Liver (tissue), 9 donors: Measurements from ENCODE around the gene PRXL2A. TPM values are rescaled to one million over a fixed set of nuclear protein-coding genes. Genes with fewer than 3 reads are reported as not detected.

Experiments
- DNase-seq: peaks from one replicate; pipeline ENCODE4 v3.0.0-alpha.2; 2017; ENCODE audit warnings: low spot score
- H3K27ac ChIP-seq, 2 donors: one replicate each; pipeline ENCODE4 v1.7.0; 2013; ENCODE audit warnings: inconsistent platforms in 2 of 2, low read length in 2 of 2, control low read depth in 1 of 2, low read depth in 1 of 2, mild to moderate bottlenecking in 1 of 2
- H3K27me3 ChIP-seq, 4 donors: one replicate each; pipeline versions ENCODE4 v1.6.1 to v1.7.0; 2013; ENCODE audit warnings: low read length in 3 of 4, inconsistent platforms in 1 of 4, mild to moderate bottlenecking in 1 of 4, moderate library complexity in 1 of 4; ENCODE audit not compliant: control insufficient read depth in 4 of 4, insufficient read depth in 4 of 4
- H3K36me3 ChIP-seq, 4 donors: one replicate each; pipeline versions ENCODE4 v1.6.1 to v1.7.0; 2013; ENCODE audit warnings: low read length in 3 of 4, mild to moderate bottlenecking in 3 of 4, low read depth in 1 of 4, moderate library complexity in 1 of 4; ENCODE audit not compliant: control insufficient read depth in 4 of 4, insufficient read depth in 3 of 4
- H3K4me1 ChIP-seq, 4 donors: one replicate each; pipeline versions ENCODE4 v1.6.1 to v1.7.0; 2013; ENCODE audit warnings: low read length in 3 of 4, mild to moderate bottlenecking in 3 of 4, moderate library complexity in 1 of 4; ENCODE audit not compliant: control insufficient read depth in 4 of 4, insufficient read depth in 4 of 4
- H3K4me3 ChIP-seq, 3 donors: one replicate each; pipeline versions ENCODE4 v1.6.1 to v1.7.0; 2013; ENCODE audit warnings: low read length in 3 of 3, control low read depth in 1 of 3, low read depth in 1 of 3, mild to moderate bottlenecking in 1 of 3
- H3K9ac ChIP-seq, 2 donors: one replicate each; pipeline ENCODE4 v1.7.0; 2013; ENCODE audit warnings: low read length in 2 of 2, mild to moderate bottlenecking in 2 of 2, moderate library complexity in 2 of 2, control low read depth in 1 of 2, low read depth in 1 of 2
- H3K9me3 ChIP-seq, 4 donors: one replicate each; pipeline versions ENCODE4 v1.6.1 to v1.7.0; 2013; ENCODE audit warnings: low read length in 3 of 4; ENCODE audit not compliant: control insufficient read depth in 4 of 4
- FOXA2 ChIP-seq: IDR thresholded peaks from 2 replicates; pipeline ENCODE4 v1.6.1; 2016; ENCODE audit warnings: antibody characterized with exemption
- GABPA ChIP-seq, 2 donors: IDR thresholded peaks in 1 of 2; conservative IDR thresholded peaks in 1 of 2; 2 replicates each; pipeline ENCODE4 v1.6.1; 2016; ENCODE audit warnings: antibody characterized with exemption in 2 of 2, mild to moderate bottlenecking in 1 of 2, moderate library complexity in 1 of 2
- HNF4G ChIP-seq: IDR thresholded peaks from 2 replicates; pipeline ENCODE4 v1.6.1; 2016; ENCODE audit warnings: antibody characterized with exemption
- JUND ChIP-seq, 2 donors: IDR thresholded peaks; 2 replicates each; pipeline ENCODE4 v1.6.1; 2016; ENCODE audit warnings: antibody characterized with exemption in 2 of 2
- NR2F2 ChIP-seq: IDR thresholded peaks from 2 replicates; pipeline ENCODE4 v1.6.1; 2016; ENCODE audit warnings: antibody characterized with exemption
- RAD21 ChIP-seq, 2 donors: IDR thresholded peaks; 2 replicates each; pipeline ENCODE4 v1.6.1; 2016; ENCODE audit warnings: antibody characterized with exemption in 2 of 2, mild to moderate bottlenecking in 2 of 2
- RXRA ChIP-seq, 2 donors: IDR thresholded peaks; 2 replicates each; pipeline ENCODE4 v1.6.1; 2017 to 2018; ENCODE audit warnings: antibody characterized with exemption in 2 of 2, mild to moderate bottlenecking in 1 of 2
- SP1 ChIP-seq: IDR thresholded peaks from 2 replicates; pipeline ENCODE4 v1.6.1; 2018; ENCODE audit warnings: antibody characterized with exemption, mild to moderate bottlenecking
- TAF1 ChIP-seq: conservative IDR thresholded peaks from 2 replicates; pipeline ENCODE4 v1.6.1; 2016; ENCODE audit warnings: antibody characterized with exemption, mild to moderate bottlenecking
- YY1 ChIP-seq: IDR thresholded peaks from 2 replicates; pipeline ENCODE4 v1.6.1; 2016; ENCODE audit warnings: antibody characterized with exemption, mild to moderate bottlenecking
- ZBTB33 ChIP-seq: IDR thresholded peaks from 2 replicates; pipeline ENCODE4 v1.6.1; 2016; ENCODE audit warnings: antibody characterized with exemption
- whole genome bisulfite sequencing: extraction: QIAGEN DNeasy Blood & Tissue Kit; methylation state at CpG from one replicate; pipeline ENCODE4 v1.1.7; 2013; 5-methylcytosine and 5-hydroxymethylcytosine counted together
- polyA plus RNA-seq, 2 donors: library from polyadenylated mRNA; stranded (reverse) in 1 of 2; unstranded in 1 of 2; fragments of 200-250 nt in 1 of 2; fragments of >200 nt in 1 of 2; fragmentation: Nextera tagmentation in 1 of 2; extraction: Ambion mirVana in 1 of 2; gene quantifications; one replicate each; pipeline versions ENCODE4 v1.2.1 to v1.2.3, GENCODE V29; 2013 to 2015
- total RNA-seq, 2 donors: library from RNA; depleted of rRNA; stranded (reverse); fragments of >200 nt; gene quantifications; one replicate each; pipeline ENCODE4 v1.2.3, GENCODE V29; 2014
- TF ChIP-seq, protein P1 (sequence below): IDR thresholded peaks from 2 replicates; pipeline ENCODE4 v1.6.1; 2016; ENCODE audit warnings: antibody characterized with exemption
- TF ChIP-seq, protein P2 (sequence below): fragments of 150-350 bp; IDR thresholded peaks from 2 replicates; pipeline ENCODE4 v1.5.1; 2017; ENCODE audit warnings: improper control_type of control experiment, low read depth, low read length; ENCODE audit not compliant: missing input control
- TF ChIP-seq, protein P3 (sequence below): IDR thresholded peaks from 2 replicates; pipeline ENCODE4 v1.6.1; 2016; ENCODE audit warnings: antibody characterized with exemption, mild to moderate bottlenecking
- TF ChIP-seq, protein P4 (sequence below): IDR thresholded peaks from 2 replicates; pipeline ENCODE4 v1.6.1; 2016; ENCODE audit warnings: antibody characterized with exemption
- donor health status: healthy.
- donor health status: healthy.
- donor health status: healthy.
- donor health status: healthy.
- donor health status: healthy.

PRXL2A gene
- total and polyA plus RNA-seq, 4 donors = 48.5 to 87.4 (median 54.1) TPM

GRCh38 chr10:80468002-80468401 is 59.7 kb downstream of the PRXL2A start:
- TF ChIP-seq SP1 (peak; percentile 83), TAF1 (no peak), RXRA (IDR thresholded peaks at IDR 0.05) (peak; percentile 45 to 83), RAD21 (IDR thresholded peaks at IDR 0.05) (peak in 1 of 2 donors; percentile 37), NR2F2 (peak; percentile 99), JUND (IDR thresholded peaks at IDR 0.05) (no peak)
- TF ChIP-seq, protein P1, sequence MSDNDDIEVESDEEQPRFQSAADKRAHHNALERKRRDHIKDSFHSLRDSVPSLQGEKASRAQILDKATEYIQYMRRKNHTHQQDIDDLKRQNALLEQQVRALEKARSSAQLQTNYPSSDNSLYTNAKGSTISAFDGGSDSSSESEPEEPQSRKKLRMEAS = peak; percentile 11
- Histone ChIP-seq H3K27ac (peak overlapping the region; percentile 57 to 61), H3K36me3 (no peaks in the 10 kb centered on the region), H3K4me1 (peaks cover 17 to 42% (median 22%) of the 10 kb centered on the region in 4 donors), H3K4me3 (no peak overlapping the region), H3K9ac (peak overlapping the region in 1 of 2 donors; percentile 48), H3K27me3 (no peaks in the 10 kb centered on the region), H3K9me3 (no peaks in the 10 kb centered on the region)
- 64% methylated on average over 6 of the region's 6 CpGs for WGBS
- DNase-seq = no peak

- H3K4me3 ChIP-seq = no peak overlapping the region
- no peaks in the 10 kb centered on the region for H3K9me3 ChIP-seq
These were observed 60.6 kb downstream of the PRXL2A start for GRCh38 chr10:80468806-80469421.

More at GRCh38 chr10:80468806-80469421, 60.6 kb downstream of the PRXL2A start:
- peaks cover 10 to 35% (median 22%) of the 10 kb centered on the region in 4 donors for H3K4me1 ChIP-seq
- no peak overlapping the region for H3K9ac ChIP-seq
- H3K27me3 ChIP-seq = no peaks in the 10 kb centered on the region
- peak overlapping the region in 1 of 2 donors; percentile 35 for H3K27ac ChIP-seq
- TF ChIP-seq, protein P2, sequence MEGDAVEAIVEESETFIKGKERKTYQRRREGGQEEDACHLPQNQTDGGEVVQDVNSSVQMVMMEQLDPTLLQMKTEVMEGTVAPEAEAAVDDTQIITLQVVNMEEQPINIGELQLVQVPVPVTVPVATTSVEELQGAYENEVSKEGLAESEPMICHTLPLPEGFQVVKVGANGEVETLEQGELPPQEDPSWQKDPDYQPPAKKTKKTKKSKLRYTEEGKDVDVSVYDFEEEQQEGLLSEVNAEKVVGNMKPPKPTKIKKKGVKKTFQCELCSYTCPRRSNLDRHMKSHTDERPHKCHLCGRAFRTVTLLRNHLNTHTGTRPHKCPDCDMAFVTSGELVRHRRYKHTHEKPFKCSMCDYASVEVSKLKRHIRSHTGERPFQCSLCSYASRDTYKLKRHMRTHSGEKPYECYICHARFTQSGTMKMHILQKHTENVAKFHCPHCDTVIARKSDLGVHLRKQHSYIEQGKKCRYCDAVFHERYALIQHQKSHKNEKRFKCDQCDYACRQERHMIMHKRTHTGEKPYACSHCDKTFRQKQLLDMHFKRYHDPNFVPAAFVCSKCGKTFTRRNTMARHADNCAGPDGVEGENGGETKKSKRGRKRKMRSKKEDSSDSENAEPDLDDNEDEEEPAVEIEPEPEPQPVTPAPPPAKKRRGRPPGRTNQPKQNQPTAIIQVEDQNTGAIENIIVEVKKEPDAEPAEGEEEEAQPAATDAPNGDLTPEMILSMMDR = no peak
- no peak for TF ChIP-seq NR2F2
- no peak for TF ChIP-seq JUND (IDR thresholded peaks at IDR 0.05)
- no peak for TF ChIP-seq RAD21 (IDR thresholded peaks at IDR 0.05)
- TF ChIP-seq, protein P3, sequence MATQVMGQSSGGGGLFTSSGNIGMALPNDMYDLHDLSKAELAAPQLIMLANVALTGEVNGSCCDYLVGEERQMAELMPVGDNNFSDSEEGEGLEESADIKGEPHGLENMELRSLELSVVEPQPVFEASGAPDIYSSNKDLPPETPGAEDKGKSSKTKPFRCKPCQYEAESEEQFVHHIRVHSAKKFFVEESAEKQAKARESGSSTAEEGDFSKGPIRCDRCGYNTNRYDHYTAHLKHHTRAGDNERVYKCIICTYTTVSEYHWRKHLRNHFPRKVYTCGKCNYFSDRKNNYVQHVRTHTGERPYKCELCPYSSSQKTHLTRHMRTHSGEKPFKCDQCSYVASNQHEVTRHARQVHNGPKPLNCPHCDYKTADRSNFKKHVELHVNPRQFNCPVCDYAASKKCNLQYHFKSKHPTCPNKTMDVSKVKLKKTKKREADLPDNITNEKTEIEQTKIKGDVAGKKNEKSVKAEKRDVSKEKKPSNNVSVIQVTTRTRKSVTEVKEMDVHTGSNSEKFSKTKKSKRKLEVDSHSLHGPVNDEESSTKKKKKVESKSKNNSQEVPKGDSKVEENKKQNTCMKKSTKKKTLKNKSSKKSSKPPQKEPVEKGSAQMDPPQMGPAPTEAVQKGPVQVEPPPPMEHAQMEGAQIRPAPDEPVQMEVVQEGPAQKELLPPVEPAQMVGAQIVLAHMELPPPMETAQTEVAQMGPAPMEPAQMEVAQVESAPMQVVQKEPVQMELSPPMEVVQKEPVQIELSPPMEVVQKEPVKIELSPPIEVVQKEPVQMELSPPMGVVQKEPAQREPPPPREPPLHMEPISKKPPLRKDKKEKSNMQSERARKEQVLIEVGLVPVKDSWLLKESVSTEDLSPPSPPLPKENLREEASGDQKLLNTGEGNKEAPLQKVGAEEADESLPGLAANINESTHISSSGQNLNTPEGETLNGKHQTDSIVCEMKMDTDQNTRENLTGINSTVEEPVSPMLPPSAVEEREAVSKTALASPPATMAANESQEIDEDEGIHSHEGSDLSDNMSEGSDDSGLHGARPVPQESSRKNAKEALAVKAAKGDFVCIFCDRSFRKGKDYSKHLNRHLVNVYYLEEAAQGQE = no peak
- no peak for TF ChIP-seq RXRA (IDR thresholded peaks at IDR 0.05)
- TF ChIP-seq ZBTB33 = no peak
- TF ChIP-seq, protein P4, sequence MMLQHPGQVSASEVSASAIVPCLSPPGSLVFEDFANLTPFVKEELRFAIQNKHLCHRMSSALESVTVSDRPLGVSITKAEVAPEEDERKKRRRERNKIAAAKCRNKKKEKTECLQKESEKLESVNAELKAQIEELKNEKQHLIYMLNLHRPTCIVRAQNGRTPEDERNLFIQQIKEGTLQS = no peak
- no peak for TF ChIP-seq YY1
- TF ChIP-seq TAF1 = no peak
- no peak for TF ChIP-seq HNF4G
- TF ChIP-seq GABPA (IDR thresholded peaks at IDR 0.05 in 1 of 2, conservative IDR thresholded peaks at IDR 0.05 in 1 of 2) = no peak
- no peak for TF ChIP-seq FOXA2
- WGBS = 71% methylated on average over 7 of the region's 7 CpGs
- no peak for DNase-seq
- H3K36me3 ChIP-seq = no peaks in the 10 kb centered on the region
